M059J (cell line): ENCODE measurements around the gene SLC4A4. TPM values are rescaled to one million over a fixed set of nuclear protein-coding genes. Genes with fewer than 3 reads are reported as not detected.
A peak's percentile ranks its signal among the peaks of the same experiment; 100 is the strongest.

Source experiments
- DNase-seq: peaks from one replicate; pipeline ENCODE4 v3.0.0-alpha.2; 2012; ENCODE audit warnings: low read depth
- total RNA-seq: library from RNA; depleted of rRNA; stranded (reverse); fragments of >200 nt; shearing (Covaris generic); gene quantifications from 2 replicates; pipeline ENCODE4 v1.2.3, GENCODE V29; 2014

Gene SLC4A4
- total RNA-seq, 1 experiment from 2014 or later, result 3.4 TPM

- DNase-seq, result no peak
These were observed 199.7 kb downstream of the SLC4A4 start for GRCh38 chr4:71538528-71538927.

GRCh38 chr4:71540749-71541269 lies 202.0 kb downstream of the SLC4A4 start:
- DNase-seq, result no peak

GRCh38 chr4:71541541-71541940 lies 202.7 kb downstream of the SLC4A4 start:
- no peak for DNase-seq

- DNase-seq, result peak; percentile 10
These were observed 206.3 kb downstream of the SLC4A4 start for GRCh38 chr4:71545168-71545567.

GRCh38 chr4:71549516-71550160 lies 210.8 kb downstream of the SLC4A4 start:
- no peak for DNase-seq

GRCh38 chr4:71550220-71551165 lies 211.7 kb downstream of the SLC4A4 start:
- DNase-seq, result peak; percentile 55

GRCh38 chr4:71553605-71554004 lies 214.8 kb downstream of the SLC4A4 start:
- peak; percentile 24 for DNase-seq

GRCh38 chr4:71554025-71554424 lies 215.2 kb downstream of the SLC4A4 start:
- DNase-seq, result no peak

- no peak for DNase-seq
These were observed 219.4 kb downstream of the SLC4A4 start for GRCh38 chr4:71558248-71558647.

- DNase-seq, result peak; percentile 50
These were observed 221.2 kb downstream of the SLC4A4 start for GRCh38 chr4:71559957-71560571.

- DNase-seq, result no peak
These were observed 226.0 kb downstream of the SLC4A4 start for GRCh38 chr4:71564775-71565174.

- DNase-seq, result no peak
These were observed 228.0 kb downstream of the SLC4A4 start for GRCh38 chr4:71566856-71567255.

- DNase-seq, result no peak
These were observed 229.3 kb downstream of the SLC4A4 start for GRCh38 chr4:71568131-71568530.

GRCh38 chr4:71570492-71570891 lies 231.7 kb downstream of the SLC4A4 start:
- peak; percentile 29 for DNase-seq

- no peak for DNase-seq
These were observed 232.5 kb downstream of the SLC4A4 start for GRCh38 chr4:71571346-71571745.

- no peak for DNase-seq
These were observed 245.2 kb downstream of the SLC4A4 start for GRCh38 chr4:71583971-71584370.

- peak; percentile 15 for DNase-seq
These were observed 245.8 kb downstream of the SLC4A4 start for GRCh38 chr4:71584585-71584984.

GRCh38 chr4:71586087-71586763 lies 247.4 kb downstream of the SLC4A4 start:
- DNase-seq, result no peak

- DNase-seq, result no peak
These were observed 249.2 kb downstream of the SLC4A4 start for GRCh38 chr4:71587995-71588394.

GRCh38 chr4:71592793-71593192 lies 254.0 kb downstream of the SLC4A4 start:
- DNase-seq, result no peak

GRCh38 chr4:71593311-71593710 lies 254.5 kb downstream of the SLC4A4 start:
- DNase-seq, result no peak
